HepG2 (cell line): ENCODE results near the gene MYH9. TPM values are rescaled to one million over a fixed set of nuclear protein-coding genes. Genes with fewer than 3 reads are reported as not detected.

Experiments used
- ATAC-seq: fragments of 200-7000 bp; cut with Tn5 transposase; 3 replicates; pipeline ENCODE4 v1.9.1; 2020; ENCODE audit warnings: mild to moderate bottlenecking, moderate library complexity
- BruUV-seq: library from RNA; stranded (reverse); fragments of 400-500 nt; replicated peaks from 2 replicates; lab custom pipeline; 2021; lab: Mats Ljungman, UMichigan
- CTCF ChIA-PET: fragments of 300-600 bp; formaldehyde crosslinking; extraction: SDS; loops from one replicate; lab custom pipeline; 2021; ENCODE audit warnings: low total read pairs, inconsistent platforms, low intra/inter-chr PET ratio; lab: Yijun Ruan, JAX
- POLR2A ChIA-PET: fragments of 350-600 bp; sonication (Branson Sonifier 250); formaldehyde crosslinking; loops from one replicate; lab custom pipeline; 2020; ENCODE audit warnings: antibody characterized with exemption, inconsistent platforms; lab: Yijun Ruan, JAX
- DNase-seq: peaks from one replicate; pipeline ENCODE4 v3.0.0-alpha.2; 2015; ENCODE audit warnings: low spot score
- FAIRE-seq: peaks from 3 replicates; lab custom pipeline; 2011; peaks lifted over from hg19 to GRCh38; lab: Jason Lieb, UNC
- H2AFZ ChIP-seq: one replicate; pipeline ENCODE4 v1.6.1; 2011; ENCODE audit warnings: low read length, inconsistent platforms
- H3K27ac ChIP-seq: fragments of 300-600 bp; 3 replicates; pipeline ENCODE4 v1.8.0; 2011; ENCODE audit warnings: mixed run types, mild to moderate bottlenecking, mixed read lengths, low read length, inconsistent platforms; ENCODE audit not compliant: insufficient read depth; ENCODE audit errors: extremely low read length
- H3K27me3 ChIP-seq, 2 experiments: fragments of 200-600 bp in 1 of 2; 2 replicates in 1 of 2; 3 replicates in 1 of 2; pipeline versions ENCODE4 v1.6.0 to v1.8.0; 2011; ENCODE audit warnings: low read length in 2 of 2, mild to moderate bottlenecking in 2 of 2, moderate library complexity in 2 of 2, inconsistent platforms in 1 of 2; ENCODE audit not compliant: insufficient read depth in 2 of 2, control insufficient read depth in 1 of 2
- H3K36me3 ChIP-seq, 2 experiments: fragments of 200-600 bp in 1 of 2; replicated peaks in 1 of 2; 2 replicates in 1 of 2; 3 replicates in 1 of 2; pipeline versions ENCODE4 v1.5.1 to v1.8.0; 2011; ENCODE audit warnings: low read length in 2 of 2, inconsistent platforms in 1 of 2; ENCODE audit not compliant: insufficient read depth in 2 of 2, control insufficient read depth in 1 of 2
- H3K4me1 ChIP-seq: 2 replicates; pipeline ENCODE4 v1.5.1; 2012; ENCODE audit warnings: low read length, inconsistent platforms; ENCODE audit not compliant: insufficient read depth
- H3K4me2 ChIP-seq: 2 replicates; pipeline ENCODE4 v1.6.0; 2011; ENCODE audit warnings: low read depth, low read length, inconsistent platforms
- H3K4me3 ChIP-seq, 3 experiments: fragments of 200-600 bp in 1 of 3; sonication (generic), shearing (Covaris generic) in 1 of 3; replicated peaks in 1 of 3; 2 replicates each; pipeline ENCODE4 v1.5.1; 2011 to 2016; ENCODE audit warnings: low read length in 3 of 3, inconsistent platforms in 2 of 3, low read depth in 2 of 3, mild to moderate bottlenecking in 2 of 3, control low read depth in 1 of 3, mixed read lengths in 1 of 3; ENCODE audit not compliant: insufficient read depth in 1 of 3
- H3K79me2 ChIP-seq: one replicate; pipeline ENCODE4 v1.6.1; 2011; ENCODE audit warnings: low read length, inconsistent platforms; ENCODE audit not compliant: insufficient read depth
- H3K9ac ChIP-seq: 2 replicates; pipeline ENCODE4 v1.6.0; 2011; ENCODE audit warnings: mild to moderate bottlenecking, low read depth, low read length, inconsistent platforms; ENCODE audit not compliant: insufficient read depth
- H3K9me3 ChIP-seq: 2 replicates; pipeline ENCODE4 v1.5.1; 2012; ENCODE audit warnings: mild to moderate bottlenecking, low read length
- H4K20me1 ChIP-seq: 2 replicates; pipeline ENCODE4 v1.6.0; 2011; ENCODE audit warnings: inconsistent platforms, mild to moderate bottlenecking, low read length, moderate library complexity; ENCODE audit not compliant: insufficient read depth
- BATF2 ChIP-seq: sonication (generic); formaldehyde crosslinking; IDR thresholded peaks from 2 replicates; pipeline ENCODE4 v1.8.0; 2022; ENCODE audit warnings: mild to moderate bottlenecking, missing genetic modification reagents, moderate library complexity
- CHD2 ChIP-seq: IDR thresholded peaks from 2 replicates; pipeline ENCODE4 v1.6.1; 2011; ENCODE audit warnings: low read depth, low read length, improper control_type of control experiment
- EP300 ChIP-seq, 3 experiments: sonication (generic) in 1 of 3; formaldehyde crosslinking in 1 of 3; IDR thresholded peaks; 2 replicates each; pipeline versions ENCODE4 v1.5.1 to v1.6.1; 2011 to 2020; ENCODE audit warnings: low read depth in 2 of 3, low read length in 2 of 3, borderline replicate concordance in 1 of 3, improper control_type of control experiment in 1 of 3, mild to moderate bottlenecking in 1 of 3, missing genetic modification reagents in 1 of 3, moderate library complexity in 1 of 3
- IRX3 ChIP-seq: sonication (generic); formaldehyde crosslinking; IDR thresholded peaks from 2 replicates; pipeline ENCODE4 v1.8.1; 2023; ENCODE audit warnings: mild to moderate bottlenecking, low read depth, missing genetic modification reagents, borderline replicate concordance
- MTERF4 ChIP-seq: sonication (generic); formaldehyde crosslinking; IDR thresholded peaks from 2 replicates; pipeline ENCODE4 v1.8.0; 2023; ENCODE audit warnings: mild to moderate bottlenecking, missing genetic modification reagents
- NFKB2 ChIP-seq: sonication (generic); formaldehyde crosslinking; IDR thresholded peaks from 2 replicates; pipeline ENCODE4 v1.4.0; 2020; ENCODE audit warnings: missing genetic modification reagents, borderline replicate concordance
- RBFOX2 ChIP-seq: fragments of 200-400 bp; formaldehyde crosslinking; IDR thresholded peaks from 2 replicates; pipeline ENCODE4 v1.6.1; 2017; ENCODE audit warnings: low read depth, mild to moderate bottlenecking, low read length
- XRCC5 ChIP-seq: fragments of 200-400 bp; formaldehyde crosslinking; optimal IDR thresholded peaks from 2 replicates; pipeline ENCODE3; 2017; ENCODE audit warnings: mild to moderate bottlenecking, low read length
- YY1 ChIP-seq: IDR thresholded peaks from 2 replicates; pipeline ENCODE4 v1.6.1; 2011; ENCODE audit warnings: low read length, low read depth, moderate library complexity, mild to moderate bottlenecking; ENCODE audit not compliant: insufficient read depth, insufficient replicate concordance
- ZMAT3 ChIP-seq: sonication (generic); formaldehyde crosslinking; conservative IDR thresholded peaks from 2 replicates; pipeline ENCODE4 v1.7.0; 2021; ENCODE audit warnings: missing genetic modification reagents
- ZNF333 ChIP-seq: sonication (generic); formaldehyde crosslinking; IDR thresholded peaks from 2 replicates; pipeline ENCODE4 v1.4.0; 2020; ENCODE audit warnings: mild to moderate bottlenecking, missing genetic modification reagents, borderline replicate concordance
- ZNF33B ChIP-seq: sonication (generic); formaldehyde crosslinking; IDR thresholded peaks from 2 replicates; pipeline ENCODE4 v1.5.1; 2020; ENCODE audit warnings: mild to moderate bottlenecking, missing genetic modification reagents
- ZNF501 ChIP-seq: sonication (generic); formaldehyde crosslinking; IDR thresholded peaks from 2 replicates; pipeline ENCODE4 v1.5.1; 2020; ENCODE audit warnings: mild to moderate bottlenecking, moderate library complexity, missing genetic modification reagents
- ZSCAN25 ChIP-seq: sonication (generic); formaldehyde crosslinking; IDR thresholded peaks from 2 replicates; pipeline ENCODE4 v1.8.0; 2022; ENCODE audit warnings: mild to moderate bottlenecking, missing genetic modification reagents
- WGBS: methylation state at CpG from one replicate; pipeline ENCODE4 v1.1.6; 2017; ENCODE audit warnings: low lambda C conversion rate; 5-methylcytosine and 5-hydroxymethylcytosine counted together
- in situ Hi-C: cut with HindIII; loops from 2 replicates; pipeline ENCODE4 v1.10.0; 2017; ENCODE audit warnings: low pct_unique_long_range_greater_than_20kb; ENCODE audit not compliant: extremely low pct_ligation_motif_present
- intact Hi-C: fragments of 100-400 bp; cut with micrococcal nuclease; formaldehyde crosslinking; loops from one replicate; pipeline ENCODE4 v1.10.0; 2022; ENCODE audit not compliant: unreplicated experiment
- polyA plus RNA-seq, 8 experiments: library from polyadenylated mRNA; depleted of rRNA in 3 of 8; stranded (reverse) in 7 of 8; unstranded in 1 of 8; fragments of >200 nt; fragmentation: Illumina TruSeq in 4 of 8; extraction: Trizol in 4 of 8; gene quantifications; 2 replicates each; pipeline versions ENCODE4 v1.2.1 to v1.2.3, GENCODE V29; 2011 to 2016; ENCODE audit warnings: low read depth in 4 of 8, missing spikeins in 1 of 8, mixed read lengths in 1 of 8; ENCODE audit not compliant: insufficient read depth in 1 of 8
- total RNA-seq, 5 experiments: library from RNA; depleted of rRNA; stranded (reverse); fragments of >200 nt; fragmentation: Illumina TruSeq; extraction: Trizol; gene quantifications; 2 replicates each; pipeline ENCODE4 v1.2.3, GENCODE V29; 2016; ENCODE audit warnings: low read depth in 1 of 5

Gene MYH9
- total and polyA plus RNA-seq, 2 of the 13 experiments (the other 11 are each of a cell fraction or from before 2014, with no cell fraction given): 50.7 to 98.5 TPM

- no peak for TF ChIP-seq BATF2 (CRISPR knock-in tag)
Observed at GRCh38 chr22:36239150-36239400, 148.7 kb downstream of the MYH9 start (continued).

- no peak overlapping the region for H2AFZ ChIP-seq
- H3K79me2 ChIP-seq: peaks cover 48% of the 10 kb centered on the region
- H3K27ac ChIP-seq: peak overlapping the region; percentile 73
- in situ Hi-C loops: loop anchor here (10.0 kb wide), 1 partner anchor 46 kb away; no protein-coding TSS in a partner anchor
- no peaks in the 10 kb centered on the region for H3K9me3 ChIP-seq
- TSS peak; percentile 44 for BruUV-seq
- ChIA-PET CTCF (interaction anchor here (1.3 to 1.4 kb wide), 2 partner anchors 17 to 44 kb away, joined by 3 to 4 read pairs; no protein-coding TSS in a partner anchor), POLR2A (interaction anchor here (0.9 to 6.1 kb wide), 11 partner anchors 13 to 266 kb away, joined by 3 to 102 read pairs (median 5); partner anchors contain the start of genes APOL1, APOL3 and MYH9)
- FAIRE-seq (peak; percentile 75), ATAC-seq (peak; percentile 33), DNase-seq (no peak)
- peak overlapping the region; percentile 71 to 94 (median 81) for H3K4me3 ChIP-seq
- H3K27me3 ChIP-seq: no peaks in the 10 kb centered on the region; a peak in 1 of 5 replicates
- H3K4me1 ChIP-seq: peaks cover 53% of the 10 kb centered on the region
- peak overlapping the region; percentile 78 for H3K9ac ChIP-seq
- peaks cover 5 to 18% of the 10 kb centered on the region in 2 experiments; a peak in 3 of 5 replicates for H3K36me3 ChIP-seq
- H3K4me2 ChIP-seq: peak overlapping the region; percentile 94
- 0 out of 2 replicates have a peak, but pooled peaks cover 4% of the 10 kb centered on the region for H4K20me1 ChIP-seq
- intact Hi-C loops: loop anchor here (2.0 to 5.0 kb wide), 2 partner anchors 36 to 38 kb away; partner anchors contain the start of gene APOL4
- TF ChIP-seq ZMAT3 (CRISPR knock-in tag): 0 out of 2 replicates have a peak, but pooled peaks have one; percentile 50
- TF ChIP-seq ZNF501 (CRISPR knock-in tag): 0 out of 2 replicates have a peak, but pooled peaks have one; percentile 37
- TF ChIP-seq ZNF333 (CRISPR knock-in tag): 0 out of 2 replicates have a peak, but pooled peaks have one; percentile 6
- TF ChIP-seq RBFOX2: 0 out of 2 replicates have a peak, but pooled peaks have one; percentile 41
- TF ChIP-seq YY1: no peak
- peak; percentile 26; the same call in 1 of the 2 replicates for TF ChIP-seq ZSCAN25 (CRISPR knock-in tag)
- 0 out of 2 replicates have a peak, but pooled peaks have one; percentile 68 for TF ChIP-seq ZNF33B
- TF ChIP-seq NFKB2: 0 out of 2 replicates have a peak, but pooled peaks have one; percentile 37
- no peak for TF ChIP-seq XRCC5
- TF ChIP-seq MTERF4 (CRISPR knock-in tag): peak; percentile 4; the same call in 1 of the 2 replicates
- no peak for TF ChIP-seq CHD2
- TF ChIP-seq IRX3 (CRISPR knock-in tag): no peak
- no peak for TF ChIP-seq EP300 (IDR thresholded peaks at IDR 0.05; ENCODE audit: low read depth in 2 of 2, low read length in 2 of 2)
- no peak for TF ChIP-seq EP300 (CRISPR knock-in tag; IDR thresholded peaks at IDR 0.05; ENCODE audit: borderline replicate concordance)
- 0% methylated on average over 2 of the region's 5 CpGs for WGBS
Observed at GRCh38 chr22:36238373-36239149, 149.2 kb downstream of the MYH9 start.
